Left ventricle myocardium inferior (tissue), 1 donor: ENCODE data around the gene SP9. TPM values are rescaled to one million over a fixed set of nuclear protein-coding genes. Genes with fewer than 3 reads are reported as not detected.
A peak's percentile ranks its signal among the peaks of the same experiment; 100 is the strongest.

Experiments used
- DNase-seq: peaks from one replicate; pipeline ENCODE4 v3.0.0-alpha.2; 2020
- H3K27ac ChIP-seq: fragments of 200-600 bp; replicated peaks from 2 replicates; pipeline ENCODE4 v1.8.0; 2021
- H3K27me3 ChIP-seq: fragments of 200-600 bp; 2 replicates; pipeline ENCODE4 v1.8.0; 2021; ENCODE audit warnings: low read depth
- H3K36me3 ChIP-seq: fragments of 200-600 bp; 2 replicates; pipeline ENCODE4 v1.8.0; 2021
- H3K4me1 ChIP-seq: fragments of 200-600 bp; 2 replicates; pipeline ENCODE4 v1.8.0; 2021
- H3K4me3 ChIP-seq: fragments of 200-600 bp; 2 replicates; pipeline ENCODE4 v1.8.0; 2021; ENCODE audit warnings: mild to moderate bottlenecking, moderate library complexity
- H3K9me3 ChIP-seq: fragments of 200-600 bp; replicated peaks from 2 replicates; pipeline ENCODE4 v1.8.0; 2021
- intact Hi-C: fragments of 100-400 bp; cut with micrococcal nuclease; formaldehyde crosslinking; loops from one replicate; pipeline ENCODE4 v1.11.0; 2022
- total RNA-seq: library from RNA; stranded (reverse); fragmentation: NEBNext Ultra II Directional; extraction: Animal tissue kit (Norgen Biotek cat#: 25700); gene quantifications from one replicate; pipeline ENCODE4 v1.2.1, GENCODE V29; 2021
- TF ChIP-seq, protein P1 (sequence below): fragments of 200-600 bp; IDR thresholded peaks from 2 replicates; pipeline ENCODE4 v1.8.0; 2021; ENCODE audit warnings: antibody characterized with exemption, mild to moderate bottlenecking, borderline replicate concordance
- donor health status: DM: no; HTN: yes; CAD: no; lungs with severe emphysema.

Gene SP9
- total RNA-seq, 1 donor from 2014 or later: not detected

GRCh38 chr2:174341995-174342685, 7.4 kb downstream of the SP9 start:
- peaks cover 89% of the 10 kb centered on the region for H3K27me3 ChIP-seq

DNA sequence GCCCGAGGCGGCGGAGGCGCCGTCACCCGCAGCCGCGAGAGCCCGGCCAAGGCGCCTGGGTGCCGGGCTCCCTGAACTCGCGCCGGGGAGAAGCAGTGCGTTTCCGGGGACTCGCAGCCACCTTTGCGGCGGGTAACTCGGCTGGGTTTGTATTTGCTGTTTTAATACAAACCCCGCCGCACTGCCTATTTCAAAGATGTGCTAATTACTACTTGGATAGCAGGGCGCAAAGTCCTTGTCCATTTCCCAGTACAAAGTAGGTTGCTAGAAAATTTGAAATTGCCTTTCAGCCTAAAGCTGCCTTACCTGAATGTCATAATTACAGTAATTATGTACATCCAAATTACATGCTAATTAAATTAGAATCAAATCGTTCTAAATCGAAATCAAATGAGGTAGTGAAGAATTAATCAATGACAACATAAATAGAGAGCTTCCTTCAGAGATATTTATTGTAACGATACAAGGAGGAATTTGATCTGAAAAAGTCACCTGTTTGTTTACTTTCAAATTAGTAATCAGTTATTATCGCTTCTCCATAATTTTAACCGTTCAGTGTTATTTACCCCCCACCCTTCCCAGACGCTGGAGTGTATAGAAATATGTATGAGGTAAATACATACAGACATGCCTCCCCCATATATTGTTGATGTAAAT, 8.1 kb downstream of the SP9 start:
- no peak for DNase-seq
- H3K27ac ChIP-seq: no peak overlapping the region
- H3K27me3 ChIP-seq: peaks cover 83% of the 10 kb centered on the region
- peaks cover 42% of the 10 kb centered on the region for H3K4me1 ChIP-seq
- peaks cover 14% of the 10 kb centered on the region for H3K36me3 ChIP-seq
- H3K4me3 ChIP-seq: no peak overlapping the region
- H3K9me3 ChIP-seq: no peaks in the 10 kb centered on the region
- intact Hi-C loops: no loop called here
- TF ChIP-seq, protein P1, sequence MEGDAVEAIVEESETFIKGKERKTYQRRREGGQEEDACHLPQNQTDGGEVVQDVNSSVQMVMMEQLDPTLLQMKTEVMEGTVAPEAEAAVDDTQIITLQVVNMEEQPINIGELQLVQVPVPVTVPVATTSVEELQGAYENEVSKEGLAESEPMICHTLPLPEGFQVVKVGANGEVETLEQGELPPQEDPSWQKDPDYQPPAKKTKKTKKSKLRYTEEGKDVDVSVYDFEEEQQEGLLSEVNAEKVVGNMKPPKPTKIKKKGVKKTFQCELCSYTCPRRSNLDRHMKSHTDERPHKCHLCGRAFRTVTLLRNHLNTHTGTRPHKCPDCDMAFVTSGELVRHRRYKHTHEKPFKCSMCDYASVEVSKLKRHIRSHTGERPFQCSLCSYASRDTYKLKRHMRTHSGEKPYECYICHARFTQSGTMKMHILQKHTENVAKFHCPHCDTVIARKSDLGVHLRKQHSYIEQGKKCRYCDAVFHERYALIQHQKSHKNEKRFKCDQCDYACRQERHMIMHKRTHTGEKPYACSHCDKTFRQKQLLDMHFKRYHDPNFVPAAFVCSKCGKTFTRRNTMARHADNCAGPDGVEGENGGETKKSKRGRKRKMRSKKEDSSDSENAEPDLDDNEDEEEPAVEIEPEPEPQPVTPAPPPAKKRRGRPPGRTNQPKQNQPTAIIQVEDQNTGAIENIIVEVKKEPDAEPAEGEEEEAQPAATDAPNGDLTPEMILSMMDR: no peak

More at GRCh38 chr2:174341995-174342685, 7.4 kb downstream of the SP9 start:
- TF ChIP-seq, protein P1: no peak
- Histone ChIP-seq H3K27ac (no peak overlapping the region), H3K4me3 (peak overlapping the region; percentile 33), H3K36me3 (peaks cover 7% of the 10 kb centered on the region), H3K4me1 (peaks cover 48% of the 10 kb centered on the region), H3K9me3 (no peaks in the 10 kb centered on the region)
- intact Hi-C loops: no loop called here
- DNase-seq: no peak

DNA sequence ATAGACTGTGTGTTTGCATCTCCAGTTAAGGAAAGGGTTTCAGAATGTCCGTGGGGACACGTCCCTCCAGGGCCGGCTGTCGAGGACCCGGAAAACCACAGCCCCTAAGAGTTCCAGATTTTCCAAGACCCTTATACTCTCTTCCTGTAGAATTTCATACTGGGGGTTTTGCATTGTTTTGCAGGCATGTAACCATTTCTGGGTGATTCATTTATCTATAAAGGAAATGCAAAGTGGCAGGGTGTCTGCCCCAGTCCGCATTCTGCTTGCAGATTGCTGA, 8.5 kb downstream of the SP9 start:
- Histone ChIP-seq H3K27me3 (peaks cover 78% of the 10 kb centered on the region), H3K27ac (no peak overlapping the region), H3K4me1 (peaks cover 40% of the 10 kb centered on the region), H3K9me3 (no peaks in the 10 kb centered on the region), H3K4me3 (no peak overlapping the region), H3K36me3 (peaks cover 18% of the 10 kb centered on the region)
- intact Hi-C loops: no loop called here
- TF ChIP-seq, protein P1: no peak
- no peak for DNase-seq

DNA sequence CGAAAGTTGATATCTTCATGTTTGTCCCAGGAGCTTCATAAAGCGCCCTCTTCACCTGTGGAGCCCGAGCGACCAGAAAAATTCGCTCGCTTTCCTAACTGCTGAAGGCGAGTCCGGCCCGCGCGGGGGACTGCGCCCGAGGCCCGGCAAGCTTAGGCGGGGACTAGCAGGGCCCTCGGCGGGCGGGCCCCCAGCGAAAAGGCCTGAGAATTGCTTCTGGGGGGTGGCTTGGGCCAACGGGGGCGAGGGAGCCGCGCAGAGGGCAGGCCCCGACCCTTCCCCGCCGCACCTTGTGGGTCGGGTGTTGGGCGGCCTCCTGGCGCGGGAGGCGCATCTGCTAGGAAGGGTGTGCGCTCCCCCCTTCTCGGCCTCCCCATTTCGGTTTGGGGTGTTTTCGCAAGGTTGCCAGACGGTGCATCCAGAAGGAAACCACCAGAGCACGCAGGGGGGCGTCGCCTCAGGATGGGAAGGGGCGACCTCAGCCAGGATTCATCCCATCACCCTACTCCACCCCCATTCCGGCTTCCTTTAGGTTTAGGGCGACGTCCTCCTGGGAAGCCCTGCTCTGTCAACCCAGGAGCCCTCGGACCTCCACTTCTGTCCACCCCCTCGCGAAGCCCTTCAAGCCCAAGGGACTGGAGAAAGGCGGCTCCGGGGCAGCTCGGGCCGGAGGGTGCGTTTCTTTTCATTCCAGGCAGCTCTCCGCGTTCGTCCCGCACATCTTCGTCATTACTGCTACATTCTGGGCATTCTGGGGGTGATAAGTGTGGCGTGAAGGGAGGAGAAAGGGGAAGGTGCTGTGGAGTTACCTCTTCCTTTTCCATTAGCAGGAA, 9.1 kb downstream of the SP9 start:
- no peak overlapping the region for H3K4me3 ChIP-seq
- DNase-seq: no peak
- H3K9me3 ChIP-seq: no peaks in the 10 kb centered on the region
- H3K4me1 ChIP-seq: peaks cover 40% of the 10 kb centered on the region
- no peak overlapping the region for H3K27ac ChIP-seq
- H3K36me3 ChIP-seq: peaks cover 24% of the 10 kb centered on the region
- H3K27me3 ChIP-seq: peaks cover 72% of the 10 kb centered on the region
- TF ChIP-seq, protein P1: no peak
- intact Hi-C loops: no loop called here

- no peak overlapping the region for H3K27ac ChIP-seq
- H3K36me3 ChIP-seq: peaks cover 31% of the 10 kb centered on the region
- DNase-seq: no peak
- no peak overlapping the region for H3K4me3 ChIP-seq
- peaks cover 39% of the 10 kb centered on the region for H3K4me1 ChIP-seq
- TF ChIP-seq, protein P1: peak; percentile 32
- intact Hi-C loops: no loop called here
- peaks cover 62% of the 10 kb centered on the region for H3K27me3 ChIP-seq
- H3K9me3 ChIP-seq: no peaks in the 10 kb centered on the region
Observed at GRCh38 chr2:174344716-174345461, 10.1 kb downstream of the SP9 start.
